ENCODE data around the gene RBPJ. TPM values are rescaled to one million over a fixed set of nuclear protein-coding genes. Genes with fewer than 3 reads are reported as not detected.

RBPJ gene
- total RNA-seq, 1 experiment from 2014 or later = 33.7 TPM

DNA sequence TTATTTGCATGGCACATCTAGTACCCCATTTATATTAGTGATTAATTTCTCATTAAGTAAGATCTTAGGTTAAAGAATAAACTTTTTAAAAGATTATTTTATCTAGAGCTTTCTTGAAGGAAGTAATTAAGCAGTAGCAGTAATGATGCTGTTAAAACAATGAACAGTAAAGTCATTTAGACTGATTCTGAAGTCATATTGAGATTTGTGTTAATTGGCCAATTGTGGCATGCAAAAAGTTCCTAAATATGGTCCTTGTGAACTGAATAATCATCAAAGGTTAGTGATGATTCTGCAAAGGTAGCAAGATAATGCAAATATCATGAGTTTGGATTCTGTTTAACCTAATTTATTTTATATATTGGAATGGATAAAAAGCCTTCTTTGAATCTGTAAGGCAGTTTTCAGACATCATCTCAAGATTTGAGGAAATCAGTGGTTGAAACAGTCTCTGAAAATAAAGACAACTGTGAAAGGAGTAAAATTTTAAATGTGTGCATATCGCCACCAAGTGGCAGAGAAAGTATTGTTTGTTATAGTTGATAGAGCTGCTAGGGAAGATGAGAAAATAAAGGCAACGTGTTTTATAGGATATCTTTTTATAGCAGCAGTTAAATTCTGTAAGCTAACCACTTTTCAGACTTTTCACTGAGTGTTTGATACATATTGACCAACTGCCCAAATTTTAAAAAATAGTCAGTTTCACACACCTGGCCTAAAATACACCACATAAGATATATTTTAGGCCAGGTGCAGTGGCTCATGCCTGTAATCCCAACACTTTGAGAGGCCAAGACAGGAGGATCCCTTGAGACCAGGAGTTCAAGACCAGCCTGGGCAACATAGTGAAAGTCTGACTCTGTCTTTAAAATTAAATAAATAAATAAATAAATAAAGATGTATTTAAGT, 89.8 kb downstream of the RBPJ start:
- Histone ChIP-seq H3K9me3 (ENCODE audit: control insufficient read depth, insufficient read depth, low read depth, low read length) (peaks cover 7% of the 10 kb centered on the region; the same call in 1 of the 2 replicates), H3K36me3 (ENCODE audit: control insufficient read depth, insufficient read depth, low read length) (no peaks in the 10 kb centered on the region; the same call in 1 of the 2 replicates), H3K27me3 (ENCODE audit: control insufficient read depth, insufficient read depth, low read length) (no peaks in the 10 kb centered on the region), H3K27ac (ENCODE audit: low read length) (no peak overlapping the region), H3K4me1 (ENCODE audit: control insufficient read depth, insufficient read depth, low read length) (no peaks in the 10 kb centered on the region), H3K4me3 (ENCODE audit: low read depth in 2 of 2, low read length in 2 of 2) (no peak overlapping the region)
- ChIA-PET CTCF (interaction anchor here (2.0 kb wide), 1 partner anchor 81 kb away, joined by 7 read pairs; no protein-coding TSS in a partner anchor), POLR2A (no interaction called here)
- DNase-seq (ENCODE audit: low read depth, low spot score) = peak; percentile 32
- in situ Hi-C loops (cut with HindIII; ENCODE audit: low pct_unique_long_range_greater_than_20kb, low sequenced_read_pairs) = no loop called here
- intact Hi-C loops (cut with micrococcal nuclease; ENCODE audit: unreplicated experiment) = loop anchor here (1.0 to 10.0 kb wide), 3 partner anchors 80 to 426 kb away; no protein-coding TSS in a partner anchor
- BruUV-seq (replicated peaks) = no TSS peak
- TF ChIP-seq, protein P1, sequence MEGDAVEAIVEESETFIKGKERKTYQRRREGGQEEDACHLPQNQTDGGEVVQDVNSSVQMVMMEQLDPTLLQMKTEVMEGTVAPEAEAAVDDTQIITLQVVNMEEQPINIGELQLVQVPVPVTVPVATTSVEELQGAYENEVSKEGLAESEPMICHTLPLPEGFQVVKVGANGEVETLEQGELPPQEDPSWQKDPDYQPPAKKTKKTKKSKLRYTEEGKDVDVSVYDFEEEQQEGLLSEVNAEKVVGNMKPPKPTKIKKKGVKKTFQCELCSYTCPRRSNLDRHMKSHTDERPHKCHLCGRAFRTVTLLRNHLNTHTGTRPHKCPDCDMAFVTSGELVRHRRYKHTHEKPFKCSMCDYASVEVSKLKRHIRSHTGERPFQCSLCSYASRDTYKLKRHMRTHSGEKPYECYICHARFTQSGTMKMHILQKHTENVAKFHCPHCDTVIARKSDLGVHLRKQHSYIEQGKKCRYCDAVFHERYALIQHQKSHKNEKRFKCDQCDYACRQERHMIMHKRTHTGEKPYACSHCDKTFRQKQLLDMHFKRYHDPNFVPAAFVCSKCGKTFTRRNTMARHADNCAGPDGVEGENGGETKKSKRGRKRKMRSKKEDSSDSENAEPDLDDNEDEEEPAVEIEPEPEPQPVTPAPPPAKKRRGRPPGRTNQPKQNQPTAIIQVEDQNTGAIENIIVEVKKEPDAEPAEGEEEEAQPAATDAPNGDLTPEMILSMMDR (IDR thresholded peaks at IDR 0.05) = peak; percentile 54; the same call in 1 of the 2 replicates
- TF ChIP-seq, protein P2, sequence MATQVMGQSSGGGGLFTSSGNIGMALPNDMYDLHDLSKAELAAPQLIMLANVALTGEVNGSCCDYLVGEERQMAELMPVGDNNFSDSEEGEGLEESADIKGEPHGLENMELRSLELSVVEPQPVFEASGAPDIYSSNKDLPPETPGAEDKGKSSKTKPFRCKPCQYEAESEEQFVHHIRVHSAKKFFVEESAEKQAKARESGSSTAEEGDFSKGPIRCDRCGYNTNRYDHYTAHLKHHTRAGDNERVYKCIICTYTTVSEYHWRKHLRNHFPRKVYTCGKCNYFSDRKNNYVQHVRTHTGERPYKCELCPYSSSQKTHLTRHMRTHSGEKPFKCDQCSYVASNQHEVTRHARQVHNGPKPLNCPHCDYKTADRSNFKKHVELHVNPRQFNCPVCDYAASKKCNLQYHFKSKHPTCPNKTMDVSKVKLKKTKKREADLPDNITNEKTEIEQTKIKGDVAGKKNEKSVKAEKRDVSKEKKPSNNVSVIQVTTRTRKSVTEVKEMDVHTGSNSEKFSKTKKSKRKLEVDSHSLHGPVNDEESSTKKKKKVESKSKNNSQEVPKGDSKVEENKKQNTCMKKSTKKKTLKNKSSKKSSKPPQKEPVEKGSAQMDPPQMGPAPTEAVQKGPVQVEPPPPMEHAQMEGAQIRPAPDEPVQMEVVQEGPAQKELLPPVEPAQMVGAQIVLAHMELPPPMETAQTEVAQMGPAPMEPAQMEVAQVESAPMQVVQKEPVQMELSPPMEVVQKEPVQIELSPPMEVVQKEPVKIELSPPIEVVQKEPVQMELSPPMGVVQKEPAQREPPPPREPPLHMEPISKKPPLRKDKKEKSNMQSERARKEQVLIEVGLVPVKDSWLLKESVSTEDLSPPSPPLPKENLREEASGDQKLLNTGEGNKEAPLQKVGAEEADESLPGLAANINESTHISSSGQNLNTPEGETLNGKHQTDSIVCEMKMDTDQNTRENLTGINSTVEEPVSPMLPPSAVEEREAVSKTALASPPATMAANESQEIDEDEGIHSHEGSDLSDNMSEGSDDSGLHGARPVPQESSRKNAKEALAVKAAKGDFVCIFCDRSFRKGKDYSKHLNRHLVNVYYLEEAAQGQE (IDR thresholded peaks at IDR 0.05; ENCODE audit: insufficient read depth in 1 of 2, low read depth in 2 of 2, low read length in 1 of 2) = no peak
- no peak for ATAC-seq

DNA sequence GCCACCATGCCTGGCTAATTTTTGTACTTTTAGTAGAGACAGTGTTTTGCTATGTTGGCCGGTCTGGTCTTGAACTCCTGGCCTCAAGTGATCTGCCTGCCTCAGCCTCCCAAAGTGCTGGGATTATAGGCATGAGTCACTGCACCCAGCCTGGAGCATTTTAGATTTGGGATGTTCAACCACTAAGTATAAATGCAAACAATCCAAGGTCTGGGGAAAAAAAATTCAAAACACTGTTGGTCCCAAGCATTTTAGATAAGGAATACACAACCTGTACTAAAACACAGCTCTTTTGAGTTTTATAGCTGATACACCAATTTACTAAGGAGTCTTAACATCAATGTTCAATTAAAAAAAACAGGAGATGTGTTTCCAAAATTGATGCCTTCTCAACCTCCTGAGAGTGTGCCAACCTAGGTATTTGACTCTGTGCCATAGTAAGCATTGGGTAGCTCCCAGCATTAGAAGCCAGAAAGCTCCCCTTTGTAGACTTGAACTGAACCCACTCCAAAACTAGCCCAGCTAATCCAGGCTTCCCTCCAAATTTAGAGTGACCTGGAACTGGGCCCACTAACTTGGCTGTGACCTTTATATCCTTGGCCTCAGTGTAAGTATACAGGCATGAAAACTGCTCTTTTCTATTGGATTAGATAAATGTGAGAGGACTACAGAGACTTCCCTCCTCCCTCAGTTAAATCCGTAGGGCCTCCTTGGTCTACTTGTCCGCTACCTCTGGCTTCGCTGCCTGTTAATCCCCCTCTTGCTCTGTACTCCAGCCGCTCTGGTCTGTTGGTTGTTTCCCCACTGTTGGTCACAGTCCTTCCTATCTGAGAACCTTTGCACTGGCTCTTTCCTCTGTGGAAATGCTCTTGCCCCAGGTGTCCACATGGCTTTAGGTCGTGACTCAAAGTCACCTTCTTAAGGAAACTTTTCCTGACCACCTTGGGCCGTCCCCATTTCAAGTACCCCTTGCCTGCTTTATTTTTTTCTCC, 91.9 kb downstream of the RBPJ start:
- Histone ChIP-seq H3K4me1 (ENCODE audit: control insufficient read depth, insufficient read depth, low read length) (no peaks in the 10 kb centered on the region), H3K27me3 (ENCODE audit: control insufficient read depth, insufficient read depth, low read length) (no peaks in the 10 kb centered on the region), H3K27ac (ENCODE audit: low read length) (no peak overlapping the region), H3K36me3 (ENCODE audit: control insufficient read depth, insufficient read depth, low read length) (no peaks in the 10 kb centered on the region; the same call in 1 of the 2 replicates), H3K9me3 (ENCODE audit: control insufficient read depth, insufficient read depth, low read depth, low read length) (no peaks in the 10 kb centered on the region), H3K4me3 (ENCODE audit: low read depth in 2 of 2, low read length in 2 of 2) (no peak overlapping the region)
- in situ Hi-C loops (cut with HindIII; ENCODE audit: low pct_unique_long_range_greater_than_20kb, low sequenced_read_pairs) = no loop called here
- POLR2A ChIA-PET = no interaction called here
- BruUV-seq (replicated peaks) = no TSS peak
- TF ChIP-seq, protein P2 (IDR thresholded peaks at IDR 0.05; ENCODE audit: insufficient read depth in 1 of 2, low read depth in 2 of 2, low read length in 1 of 2) = no peak
- TF ChIP-seq TCF7L2 (IDR thresholded peaks at IDR 0.05; ENCODE audit: low read depth, low read length) (no peak), SIN3A (IDR thresholded peaks at IDR 0.05; ENCODE audit: borderline replicate concordance, insufficient read depth, low read depth, low read length) (no peak), POLR2AphosphoS5 (IDR thresholded peaks at IDR 0.05; ENCODE audit: low read depth, low read length) (no peak)
- TF ChIP-seq, protein P1 (IDR thresholded peaks at IDR 0.05) = no peak
- intact Hi-C loops (cut with micrococcal nuclease; ENCODE audit: unreplicated experiment) = loop anchor here (10.0 kb wide), 2 partner anchors 348 to 428 kb away; no protein-coding TSS in a partner anchor
- DNase-seq (ENCODE audit: low read depth, low spot score) (no peak), ATAC-seq (no peak)
- CTCF ChIA-PET = no interaction called here

All from Panc1 (cell line).